ENCODE results near the gene CEP41. TPM values are rescaled to one million over a fixed set of nuclear protein-coding genes. Genes with fewer than 3 reads are reported as not detected.

The CEP41 gene
- total RNA-seq, 4 donors from 2014 or later, result 1.9 to 14.0 (median 5.6) TPM

DNA sequence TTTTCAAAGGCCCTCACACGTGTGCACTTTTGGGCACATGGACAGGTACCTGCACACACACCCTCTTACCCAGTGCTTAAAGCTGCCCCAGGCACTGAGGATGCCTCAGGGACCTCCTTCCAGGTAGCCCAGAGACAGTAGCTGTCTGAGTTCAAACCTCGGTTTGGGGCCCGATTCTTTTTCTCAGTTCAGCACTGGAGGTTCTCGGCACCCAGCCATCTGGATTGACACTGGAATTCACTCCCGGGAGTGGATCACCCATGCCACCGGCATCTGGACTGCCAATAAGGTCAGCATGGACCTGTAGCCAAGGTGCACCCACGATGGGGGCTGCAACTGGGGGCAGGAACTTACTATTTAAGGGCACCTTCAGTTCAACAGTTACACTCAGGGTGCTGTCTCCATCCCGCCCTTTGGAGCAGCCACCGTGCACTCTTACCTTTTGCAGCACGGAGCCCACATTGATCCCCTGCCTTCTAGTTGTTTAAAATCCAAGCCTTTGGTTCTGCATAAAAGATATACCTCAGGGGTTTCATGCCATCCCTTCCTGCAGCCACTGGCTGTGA lies 78.5 kb downstream of the CEP41 start:
- H3K36me3 ChIP-seq, result no peaks in the 10 kb centered on the region
- no peak overlapping the region for H3K27ac ChIP-seq
- peak in 1 of 3 donors; percentile 25 for DNase-seq
- H3K4me3 ChIP-seq, result no peak overlapping the region
- H3K9me3 ChIP-seq, result peaks cover 0 to 9% (median 3%) of the 10 kb centered on the region in 4 donors
- H3K4me1 ChIP-seq, result peaks cover 0 to 8% (median 0%) of the 10 kb centered on the region in 4 donors
- no peaks in the 10 kb centered on the region for H3K27me3 ChIP-seq
- TF ChIP-seq, protein P1, sequence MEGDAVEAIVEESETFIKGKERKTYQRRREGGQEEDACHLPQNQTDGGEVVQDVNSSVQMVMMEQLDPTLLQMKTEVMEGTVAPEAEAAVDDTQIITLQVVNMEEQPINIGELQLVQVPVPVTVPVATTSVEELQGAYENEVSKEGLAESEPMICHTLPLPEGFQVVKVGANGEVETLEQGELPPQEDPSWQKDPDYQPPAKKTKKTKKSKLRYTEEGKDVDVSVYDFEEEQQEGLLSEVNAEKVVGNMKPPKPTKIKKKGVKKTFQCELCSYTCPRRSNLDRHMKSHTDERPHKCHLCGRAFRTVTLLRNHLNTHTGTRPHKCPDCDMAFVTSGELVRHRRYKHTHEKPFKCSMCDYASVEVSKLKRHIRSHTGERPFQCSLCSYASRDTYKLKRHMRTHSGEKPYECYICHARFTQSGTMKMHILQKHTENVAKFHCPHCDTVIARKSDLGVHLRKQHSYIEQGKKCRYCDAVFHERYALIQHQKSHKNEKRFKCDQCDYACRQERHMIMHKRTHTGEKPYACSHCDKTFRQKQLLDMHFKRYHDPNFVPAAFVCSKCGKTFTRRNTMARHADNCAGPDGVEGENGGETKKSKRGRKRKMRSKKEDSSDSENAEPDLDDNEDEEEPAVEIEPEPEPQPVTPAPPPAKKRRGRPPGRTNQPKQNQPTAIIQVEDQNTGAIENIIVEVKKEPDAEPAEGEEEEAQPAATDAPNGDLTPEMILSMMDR (IDR thresholded peaks at IDR 0.05), result no peak
- TF ChIP-seq POLR2A (IDR thresholded peaks at IDR 0.05), result no peak

DNA sequence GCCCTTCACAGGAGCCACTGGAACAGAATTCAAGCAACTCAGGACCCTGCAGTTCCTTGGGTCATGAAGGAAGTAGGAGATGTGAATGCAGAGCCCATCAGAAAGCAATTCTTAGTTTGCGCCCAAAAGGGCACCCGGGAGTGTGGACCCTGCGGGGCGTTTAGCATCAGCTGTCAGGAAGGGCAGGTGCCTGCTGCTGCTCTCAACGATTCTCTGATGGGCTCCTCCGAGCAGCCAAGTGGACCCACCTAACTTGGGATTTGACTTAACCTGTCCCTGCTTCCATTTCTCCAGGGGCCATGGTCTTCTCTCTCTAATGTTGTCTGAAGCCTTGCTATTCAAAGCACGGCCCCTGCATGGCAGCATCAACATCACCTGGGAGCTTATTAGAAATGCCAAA lies 79.1 kb downstream of the CEP41 start:
- Histone ChIP-seq H3K4me3 (no peak overlapping the region), H3K36me3 (no peaks in the 10 kb centered on the region), H3K4me1 (peaks cover 0 to 8% (median 0%) of the 10 kb centered on the region in 4 donors), H3K9me3 (peaks cover 0 to 9% (median 3%) of the 10 kb centered on the region in 4 donors), H3K27ac (no peak overlapping the region), H3K27me3 (no peaks in the 10 kb centered on the region)
- peak in 1 of 3 donors; percentile 15 for DNase-seq
- TF ChIP-seq, protein P1 (IDR thresholded peaks at IDR 0.05), result no peak
- TF ChIP-seq POLR2A (IDR thresholded peaks at IDR 0.05), result no peak

DNA sequence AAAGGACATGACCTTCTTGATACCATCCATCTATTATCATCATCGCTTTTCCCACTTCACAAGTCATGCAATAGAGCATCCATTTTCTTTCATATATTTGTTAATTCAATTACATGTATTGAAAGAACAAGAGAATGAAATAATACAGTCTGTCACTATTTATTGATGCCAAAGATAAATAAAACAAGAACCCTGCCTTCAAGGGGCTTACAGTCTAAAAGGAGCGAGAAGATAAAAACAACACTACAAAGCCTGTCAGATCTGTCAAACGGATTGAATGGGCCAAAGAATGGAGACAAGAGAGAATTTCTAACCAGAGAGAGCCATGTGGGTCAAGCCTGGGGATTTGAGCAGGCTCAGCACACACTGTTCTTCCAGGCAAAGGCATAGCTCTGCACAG lies 80.3 kb downstream of the CEP41 start:
- no peak for DNase-seq
- Histone ChIP-seq H3K4me1 (peaks cover 0 to 5% (median 0%) of the 10 kb centered on the region in 4 donors), H3K27ac (no peak overlapping the region), H3K9me3 (peaks cover 0 to 9% (median 3%) of the 10 kb centered on the region in 4 donors), H3K27me3 (no peaks in the 10 kb centered on the region), H3K4me3 (no peak overlapping the region), H3K36me3 (no peaks in the 10 kb centered on the region)
- TF ChIP-seq, protein P1 (IDR thresholded peaks at IDR 0.05), result no peak
- no peak for TF ChIP-seq POLR2A (IDR thresholded peaks at IDR 0.05)

- TF ChIP-seq, protein P1 (IDR thresholded peaks at IDR 0.05), result no peak
- no peak for TF ChIP-seq POLR2A (IDR thresholded peaks at IDR 0.05)
- no peaks in the 10 kb centered on the region for H3K36me3 ChIP-seq
- H3K4me3 ChIP-seq, result no peak overlapping the region
- H3K27me3 ChIP-seq, result no peaks in the 10 kb centered on the region
- no peaks in the 10 kb centered on the region for H3K4me1 ChIP-seq
- H3K27ac ChIP-seq, result no peak overlapping the region
- DNase-seq, result no peak
- H3K9me3 ChIP-seq, result peaks cover 0 to 9% (median 3%) of the 10 kb centered on the region in 4 donors
These were observed 81.4 kb downstream of the CEP41 start for GRCh38 chr7:130359276-130359857.

DNA sequence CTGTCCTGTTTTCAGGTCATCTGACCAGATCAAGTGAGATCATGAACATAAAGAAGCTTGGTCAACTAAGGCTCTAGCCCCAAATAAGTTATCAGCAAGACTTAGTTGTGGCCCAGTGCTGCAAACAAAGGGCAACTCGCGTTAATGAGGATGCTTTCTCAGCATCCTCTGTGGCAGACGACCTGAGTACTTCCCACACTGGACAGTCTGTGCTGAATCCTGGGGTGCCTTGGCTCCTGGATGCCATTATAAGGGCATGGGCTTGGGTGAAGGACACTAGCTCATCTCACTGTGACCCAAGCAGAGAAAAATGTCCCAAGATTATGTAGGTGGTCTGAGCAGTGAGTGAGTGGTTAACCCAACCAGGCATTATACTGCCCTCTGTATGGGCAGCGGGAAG lies 82.3 kb downstream of the CEP41 start:
- no peak for DNase-seq
- TF ChIP-seq, protein P1 (IDR thresholded peaks at IDR 0.05), result no peak
- no peak for TF ChIP-seq POLR2A (IDR thresholded peaks at IDR 0.05)
- Histone ChIP-seq H3K9me3 (peaks cover 0 to 9% (median 3%) of the 10 kb centered on the region in 4 donors), H3K4me1 (no peaks in the 10 kb centered on the region), H3K27me3 (no peaks in the 10 kb centered on the region), H3K36me3 (no peaks in the 10 kb centered on the region), H3K27ac (no peak overlapping the region), H3K4me3 (no peak overlapping the region)

All from Peyer's patch (tissue), 4 donors.